ENCODE results near the gene MON2.
A peak's percentile ranks its signal among the peaks of the same experiment; 100 is the strongest.
"Not testable (repeated sequence)": the region's sequence is repeated elsewhere in the genome, so short reads cannot be mapped to it uniquely, and the experiment has no call there.

MON2 gene

DNA sequence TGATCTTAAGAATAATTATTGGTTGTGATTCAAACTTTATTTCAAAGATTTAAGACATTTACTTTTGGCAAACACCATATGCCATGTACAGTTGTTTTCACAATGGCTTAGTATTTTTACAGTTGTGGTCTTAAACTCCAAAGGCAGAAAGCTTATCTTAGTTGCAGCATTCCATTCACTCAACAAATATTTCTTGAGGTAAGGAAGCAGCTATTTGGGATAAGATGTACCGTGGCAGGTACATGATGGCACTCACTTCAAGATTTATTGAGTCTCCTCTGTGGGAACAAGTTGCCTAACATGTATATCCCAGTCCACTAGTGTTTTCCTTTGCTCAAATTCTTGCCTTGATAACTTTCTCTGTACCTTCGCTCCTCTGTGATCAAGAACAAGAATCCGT is 8.0 kb upstream of the MON2 start:
- Histone ChIP-seq H3K36me3 (ENCODE audit: control insufficient read depth, low read depth, low read length) (no peaks in the 10 kb centered on the region), H3K27ac (ENCODE audit: low read length) (no peak overlapping the region), H3K9ac (ENCODE audit: low read length) (no peak overlapping the region), H3K27me3 (ENCODE audit: control insufficient read depth, insufficient read depth, low read length) (no peaks in the 10 kb centered on the region), H3K4me1 (ENCODE audit: control insufficient read depth, low read depth, low read length) (no peaks in the 10 kb centered on the region), H3K9me3 (ENCODE audit: control insufficient read depth, low read depth, low read length) (peaks cover under 1% of the 10 kb centered on the region), H3K4me3 (ENCODE audit: low read length) (no peak overlapping the region)

GRCh38 chr12:62459976-62460375 is 6.7 kb upstream of the MON2 start:
- H3K4me3 ChIP-seq (ENCODE audit: low read length): no peak overlapping the region
- H3K36me3 ChIP-seq (ENCODE audit: control insufficient read depth, low read depth, low read length): no peaks in the 10 kb centered on the region
- no peak overlapping the region for H3K9ac ChIP-seq (ENCODE audit: low read length)
- no peaks in the 10 kb centered on the region for H3K27me3 ChIP-seq (ENCODE audit: control insufficient read depth, insufficient read depth, low read length)
- H3K4me1 ChIP-seq (ENCODE audit: control insufficient read depth, low read depth, low read length): no peaks in the 10 kb centered on the region
- H3K27ac ChIP-seq (ENCODE audit: low read length): no peak overlapping the region
- H3K9me3 ChIP-seq (ENCODE audit: control insufficient read depth, low read depth, low read length): peaks cover 4% of the 10 kb centered on the region

GRCh38 chr12:62461171-62461837 is 5.3 kb upstream of the MON2 start:
- H3K4me1 ChIP-seq (ENCODE audit: control insufficient read depth, low read depth, low read length); H3K36me3 ChIP-seq (ENCODE audit: control insufficient read depth, low read depth, low read length); H3K9me3 ChIP-seq (ENCODE audit: control insufficient read depth, low read depth, low read length); H3K4me3 ChIP-seq (ENCODE audit: low read length); H3K27ac ChIP-seq (ENCODE audit: low read length); H3K27me3 ChIP-seq (ENCODE audit: control insufficient read depth, insufficient read depth, low read length); H3K9ac ChIP-seq (ENCODE audit: low read length): not testable (repeated sequence)

DNA sequence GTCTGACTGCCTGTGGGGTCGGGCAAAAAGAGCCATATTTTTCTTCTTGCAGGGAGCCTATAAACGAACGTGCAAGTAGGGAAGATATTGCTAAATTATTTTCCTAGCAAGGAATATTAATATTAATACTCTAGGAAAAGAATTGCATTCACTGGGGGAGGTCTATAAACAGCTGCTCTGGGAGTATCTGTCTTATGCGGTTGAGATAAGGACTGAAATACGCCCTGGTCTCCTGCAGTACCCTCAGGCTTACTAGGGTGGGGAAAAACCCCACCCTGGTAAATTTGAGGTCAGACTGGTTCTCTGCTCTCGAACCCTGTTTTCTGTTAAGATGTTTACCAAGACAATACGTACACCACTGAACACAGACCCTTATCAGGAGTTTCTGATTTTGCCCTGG is 3.4 kb upstream of the MON2 start:
- not testable (repeated sequence) for H3K27me3 ChIP-seq (ENCODE audit: control insufficient read depth, insufficient read depth, low read length); H3K36me3 ChIP-seq (ENCODE audit: control insufficient read depth, low read depth, low read length); H3K4me1 ChIP-seq (ENCODE audit: control insufficient read depth, low read depth, low read length); H3K9me3 ChIP-seq (ENCODE audit: control insufficient read depth, low read depth, low read length); H3K27ac ChIP-seq (ENCODE audit: low read length); H3K4me3 ChIP-seq (ENCODE audit: low read length); H3K9ac ChIP-seq (ENCODE audit: low read length)

GRCh38 chr12:62466018-62466593 is 520 bp upstream of the MON2 start:
- Histone ChIP-seq H3K4me1 (ENCODE audit: control insufficient read depth, low read depth, low read length) (peaks cover 5% of the 10 kb centered on the region), H3K27me3 (ENCODE audit: control insufficient read depth, insufficient read depth, low read length) (peaks cover 7% of the 10 kb centered on the region), H3K9me3 (ENCODE audit: control insufficient read depth, low read depth, low read length) (peaks cover 4% of the 10 kb centered on the region), H3K9ac (ENCODE audit: low read length) (peak overlapping the region; percentile 64), H3K4me3 (ENCODE audit: low read length) (peak overlapping the region; percentile 69), H3K36me3 (ENCODE audit: control insufficient read depth, low read depth, low read length) (no peaks in the 10 kb centered on the region), H3K27ac (ENCODE audit: low read length) (no peak overlapping the region)

DNA sequence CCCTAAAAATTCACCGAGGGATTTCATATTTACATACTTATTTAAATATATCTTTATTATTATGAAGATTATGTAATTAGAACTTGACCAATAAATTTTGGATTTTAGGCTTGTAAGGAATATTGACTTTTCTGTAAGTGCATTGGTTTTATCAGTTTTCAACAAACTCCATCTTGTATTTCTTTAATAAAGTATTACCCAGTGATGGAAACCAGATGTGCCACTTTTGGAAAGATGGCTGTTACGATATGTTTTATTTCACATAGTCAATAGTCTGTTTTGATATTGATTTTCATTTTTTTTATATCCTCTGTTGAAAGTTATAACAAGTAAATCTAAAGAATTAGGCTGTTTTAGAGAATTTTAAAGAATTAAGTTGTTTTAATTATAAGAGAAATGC is 1.8 kb downstream of the MON2 start:
- Histone ChIP-seq H3K27ac (ENCODE audit: low read length) (no peak overlapping the region), H3K9me3 (ENCODE audit: control insufficient read depth, low read depth, low read length) (peaks cover 4% of the 10 kb centered on the region), H3K9ac (ENCODE audit: low read length) (no peak overlapping the region), H3K4me3 (ENCODE audit: low read length) (no peak overlapping the region), H3K4me1 (ENCODE audit: control insufficient read depth, low read depth, low read length) (peaks cover 5% of the 10 kb centered on the region), H3K27me3 (ENCODE audit: control insufficient read depth, insufficient read depth, low read length) (peaks cover 7% of the 10 kb centered on the region), H3K36me3 (ENCODE audit: control insufficient read depth, low read depth, low read length) (no peaks in the 10 kb centered on the region)

GRCh38 chr12:62468935-62469334 is 2.3 kb downstream of the MON2 start:
- Histone ChIP-seq H3K9ac (ENCODE audit: low read length) (no peak overlapping the region), H3K9me3 (ENCODE audit: control insufficient read depth, low read depth, low read length) (peaks cover under 1% of the 10 kb centered on the region), H3K4me3 (ENCODE audit: low read length) (no peak overlapping the region), H3K27ac (ENCODE audit: low read length) (no peak overlapping the region), H3K27me3 (ENCODE audit: control insufficient read depth, insufficient read depth, low read length) (peaks cover 7% of the 10 kb centered on the region), H3K4me1 (ENCODE audit: control insufficient read depth, low read depth, low read length) (peaks cover 5% of the 10 kb centered on the region), H3K36me3 (ENCODE audit: control insufficient read depth, low read depth, low read length) (no peaks in the 10 kb centered on the region)

DNA sequence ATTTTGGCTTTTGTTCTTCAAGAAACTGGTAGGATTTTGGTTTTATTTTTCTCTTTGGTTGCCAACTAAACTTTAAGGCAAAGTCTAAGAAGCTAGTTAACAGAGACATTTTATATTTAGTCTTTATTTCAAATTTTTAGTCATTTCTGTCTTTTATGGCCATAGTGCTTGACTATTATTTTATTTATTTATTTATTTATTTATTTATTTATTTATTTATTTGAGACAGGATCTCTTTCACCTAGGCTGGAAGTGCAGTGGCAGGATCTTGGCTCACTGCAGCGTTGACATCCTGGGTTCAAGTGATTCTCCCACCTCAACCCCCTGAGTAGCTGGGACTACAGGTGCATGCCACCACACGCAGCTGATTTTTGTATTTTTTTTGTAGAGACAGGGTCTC is 3.1 kb downstream of the MON2 start:
- no peaks in the 10 kb centered on the region for H3K9me3 ChIP-seq (ENCODE audit: control insufficient read depth, low read depth, low read length)
- H3K4me3 ChIP-seq (ENCODE audit: low read length): no peak overlapping the region
- no peak overlapping the region for H3K27ac ChIP-seq (ENCODE audit: low read length)
- H3K9ac ChIP-seq (ENCODE audit: low read length): no peak overlapping the region
- peaks cover 5% of the 10 kb centered on the region for H3K4me1 ChIP-seq (ENCODE audit: control insufficient read depth, low read depth, low read length)
- H3K36me3 ChIP-seq (ENCODE audit: control insufficient read depth, low read depth, low read length): no peaks in the 10 kb centered on the region
- H3K27me3 ChIP-seq (ENCODE audit: control insufficient read depth, insufficient read depth, low read length): peaks cover 7% of the 10 kb centered on the region

- no peaks in the 10 kb centered on the region for H3K9me3 ChIP-seq (ENCODE audit: control insufficient read depth, low read depth, low read length)
- H3K4me1 ChIP-seq (ENCODE audit: control insufficient read depth, low read depth, low read length): peaks cover 5% of the 10 kb centered on the region
- H3K36me3 ChIP-seq (ENCODE audit: control insufficient read depth, low read depth, low read length): no peaks in the 10 kb centered on the region
- H3K27ac ChIP-seq (ENCODE audit: low read length): no peak overlapping the region
- H3K27me3 ChIP-seq (ENCODE audit: control insufficient read depth, insufficient read depth, low read length): no peaks in the 10 kb centered on the region
- no peak overlapping the region for H3K9ac ChIP-seq (ENCODE audit: low read length)
- no peak overlapping the region for H3K4me3 ChIP-seq (ENCODE audit: low read length)
Observed at GRCh38 chr12:62471734-62472133, 5.1 kb downstream of the MON2 start.

DNA sequence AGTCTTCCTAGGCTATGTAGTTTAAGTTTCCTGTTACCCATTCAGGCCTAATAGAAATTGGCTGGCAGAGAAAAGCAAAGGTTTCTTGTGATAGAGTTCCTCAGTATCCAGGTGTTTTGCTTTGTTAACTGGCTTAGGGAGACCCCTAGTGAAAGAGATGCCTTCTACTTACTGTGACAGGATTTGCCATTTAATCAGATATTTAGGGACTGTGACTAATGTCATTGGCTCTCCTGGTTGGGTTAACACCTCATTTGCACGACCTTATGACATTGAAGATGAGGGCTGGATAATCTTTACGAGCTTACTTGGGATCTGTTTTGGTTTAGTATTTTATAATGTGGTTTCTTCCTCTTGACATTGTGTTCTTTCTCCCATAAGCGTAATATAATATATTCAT is 5.8 kb downstream of the MON2 start:
- H3K9ac ChIP-seq (ENCODE audit: low read length): no peak overlapping the region
- no peak overlapping the region for H3K27ac ChIP-seq (ENCODE audit: low read length)
- no peaks in the 10 kb centered on the region for H3K27me3 ChIP-seq (ENCODE audit: control insufficient read depth, insufficient read depth, low read length)
- no peaks in the 10 kb centered on the region for H3K36me3 ChIP-seq (ENCODE audit: control insufficient read depth, low read depth, low read length)
- peaks cover 5% of the 10 kb centered on the region for H3K4me1 ChIP-seq (ENCODE audit: control insufficient read depth, low read depth, low read length)
- H3K4me3 ChIP-seq (ENCODE audit: low read length): no peak overlapping the region
- H3K9me3 ChIP-seq (ENCODE audit: control insufficient read depth, low read depth, low read length): no peaks in the 10 kb centered on the region

GRCh38 chr12:62481843-62482540 is 15.4 kb downstream of the MON2 start:
- Histone ChIP-seq H3K27ac (ENCODE audit: low read length) (no peak overlapping the region), H3K9me3 (ENCODE audit: control insufficient read depth, low read depth, low read length) (no peaks in the 10 kb centered on the region), H3K36me3 (ENCODE audit: control insufficient read depth, low read depth, low read length) (no peaks in the 10 kb centered on the region), H3K4me1 (ENCODE audit: control insufficient read depth, low read depth, low read length) (no peaks in the 10 kb centered on the region), H3K4me3 (ENCODE audit: low read length) (no peak overlapping the region), H3K9ac (ENCODE audit: low read length) (no peak overlapping the region), H3K27me3 (ENCODE audit: control insufficient read depth, insufficient read depth, low read length) (no peaks in the 10 kb centered on the region)

GRCh38 chr12:62482769-62483168 is 16.1 kb downstream of the MON2 start:
- no peaks in the 10 kb centered on the region for H3K27me3 ChIP-seq (ENCODE audit: control insufficient read depth, insufficient read depth, low read length)
- no peak overlapping the region for H3K27ac ChIP-seq (ENCODE audit: low read length)
- no peak overlapping the region for H3K9ac ChIP-seq (ENCODE audit: low read length)
- H3K4me1 ChIP-seq (ENCODE audit: control insufficient read depth, low read depth, low read length): no peaks in the 10 kb centered on the region
- H3K36me3 ChIP-seq (ENCODE audit: control insufficient read depth, low read depth, low read length): no peaks in the 10 kb centered on the region
- no peak overlapping the region for H3K4me3 ChIP-seq (ENCODE audit: low read length)
- H3K9me3 ChIP-seq (ENCODE audit: control insufficient read depth, low read depth, low read length): no peaks in the 10 kb centered on the region
